Thoracic aorta (tissue), 2 donors: ENCODE results near the gene CD276. TPM values are rescaled to one million over a fixed set of nuclear protein-coding genes. Genes with fewer than 3 reads are reported as not detected.
A peak's percentile ranks its signal among the peaks of the same experiment; 100 is the strongest.

ENCODE experiments used
- ATAC-seq: fragments of 150-250 bp; one replicate; pipeline ENCODE4 v1.8.0; 2017; ENCODE audit warnings: low read depth; ENCODE audit not compliant: insufficient number of reproducible peaks, low FRiP score
- DNase-seq: peaks from one replicate; pipeline ENCODE4 v3.0.0-alpha.2; 2020; ENCODE audit warnings: low spot score
- H3K27ac ChIP-seq, 2 donors: fragments of 200-600 bp; sonication (generic); 1 replicate in 1 of 2; 2 replicates in 1 of 2; pipeline ENCODE4 v1.5.1; 2016; ENCODE audit warnings: mild to moderate bottlenecking in 2 of 2, moderate library complexity in 2 of 2
- H3K27me3 ChIP-seq: fragments of 200-600 bp; sonication (generic); replicated peaks from 2 replicates; pipeline ENCODE4 v1.6.0; 2016; ENCODE audit warnings: mild to moderate bottlenecking; ENCODE audit not compliant: insufficient read depth
- H3K36me3 ChIP-seq: fragments of 200-600 bp; sonication (generic); one replicate; pipeline ENCODE4 v1.5.1; 2016
- H3K4me1 ChIP-seq, 2 donors: fragments of 200-600 bp; sonication (generic); 1 replicate in 1 of 2; 2 replicates in 1 of 2; pipeline versions ENCODE4 v1.5.1 to v1.6.0; 2016; ENCODE audit warnings: low read depth in 2 of 2, mild to moderate bottlenecking in 1 of 2; ENCODE audit not compliant: control insufficient read depth in 1 of 2
- H3K4me3 ChIP-seq: fragments of 200-600 bp; sonication (generic); 2 replicates; pipeline ENCODE4 v1.5.1; 2016; ENCODE audit warnings: mild to moderate bottlenecking
- H3K9me3 ChIP-seq: fragments of 200-600 bp; sonication (generic); 2 replicates; pipeline ENCODE4 v1.5.1; 2016
- total RNA-seq, 2 donors: library from RNA; depleted of rRNA; stranded (reverse); fragments of >200 nt; gene quantifications; one replicate each; pipeline versions ENCODE4 v1.1.0 to v1.2.3, GENCODE V29; 2016
- TF ChIP-seq, protein P1 (sequence below): fragments of 200-600 bp; sonication (generic); IDR thresholded peaks from one replicate; pipeline ENCODE4 v1.5.1; 2019; ENCODE audit warnings: antibody characterized with exemption

CD276 gene
- total RNA-seq, 2 donors from 2014 or later, result 47.4 to 67.6 TPM

GRCh38 chr15:73674587-73674986 lies 9.6 kb upstream of the CD276 start:
- no peak for ATAC-seq
- TF ChIP-seq, protein P1, sequence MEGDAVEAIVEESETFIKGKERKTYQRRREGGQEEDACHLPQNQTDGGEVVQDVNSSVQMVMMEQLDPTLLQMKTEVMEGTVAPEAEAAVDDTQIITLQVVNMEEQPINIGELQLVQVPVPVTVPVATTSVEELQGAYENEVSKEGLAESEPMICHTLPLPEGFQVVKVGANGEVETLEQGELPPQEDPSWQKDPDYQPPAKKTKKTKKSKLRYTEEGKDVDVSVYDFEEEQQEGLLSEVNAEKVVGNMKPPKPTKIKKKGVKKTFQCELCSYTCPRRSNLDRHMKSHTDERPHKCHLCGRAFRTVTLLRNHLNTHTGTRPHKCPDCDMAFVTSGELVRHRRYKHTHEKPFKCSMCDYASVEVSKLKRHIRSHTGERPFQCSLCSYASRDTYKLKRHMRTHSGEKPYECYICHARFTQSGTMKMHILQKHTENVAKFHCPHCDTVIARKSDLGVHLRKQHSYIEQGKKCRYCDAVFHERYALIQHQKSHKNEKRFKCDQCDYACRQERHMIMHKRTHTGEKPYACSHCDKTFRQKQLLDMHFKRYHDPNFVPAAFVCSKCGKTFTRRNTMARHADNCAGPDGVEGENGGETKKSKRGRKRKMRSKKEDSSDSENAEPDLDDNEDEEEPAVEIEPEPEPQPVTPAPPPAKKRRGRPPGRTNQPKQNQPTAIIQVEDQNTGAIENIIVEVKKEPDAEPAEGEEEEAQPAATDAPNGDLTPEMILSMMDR, result no peak
- Histone ChIP-seq H3K36me3 (no peaks in the 10 kb centered on the region), H3K9me3 (no peaks in the 10 kb centered on the region), H3K27me3 (no peaks in the 10 kb centered on the region), H3K27ac (no peak overlapping the region), H3K4me3 (no peak overlapping the region), H3K4me1 (peaks cover 0 to 6% of the 10 kb centered on the region in 2 donors)
- no peak for DNase-seq

DNA sequence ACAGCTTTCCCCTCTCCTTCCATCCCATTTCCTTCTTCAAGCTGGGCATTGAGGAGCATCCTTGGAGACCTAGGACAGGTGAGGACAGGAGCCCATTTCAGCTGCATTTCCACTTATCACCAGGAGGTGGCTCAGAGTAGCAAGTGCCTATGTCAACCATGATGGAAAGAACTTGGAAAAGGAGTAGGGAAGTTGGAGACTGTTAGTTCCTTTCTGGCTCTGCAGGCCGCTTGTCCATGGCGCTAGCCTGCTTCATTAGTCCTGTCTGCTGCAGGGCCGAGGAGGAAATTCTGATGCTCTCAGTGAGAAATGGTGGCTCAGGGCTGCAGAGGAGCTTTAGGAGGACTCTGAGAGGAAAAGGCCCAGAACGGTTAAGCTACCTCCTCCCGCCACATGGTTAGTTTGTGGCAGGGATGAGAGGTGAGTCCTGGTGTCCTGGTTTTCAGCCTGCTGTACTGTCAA lies 7.0 kb upstream of the CD276 start:
- no peak overlapping the region for H3K4me3 ChIP-seq
- H3K27me3 ChIP-seq, result no peaks in the 10 kb centered on the region
- H3K36me3 ChIP-seq, result no peaks in the 10 kb centered on the region
- peaks cover 0 to 6% of the 10 kb centered on the region in 2 donors for H3K4me1 ChIP-seq
- DNase-seq (no peak), ATAC-seq (peak; percentile 84)
- H3K27ac ChIP-seq, result no peak overlapping the region
- TF ChIP-seq, protein P1, result peak; percentile 91
- H3K9me3 ChIP-seq, result no peaks in the 10 kb centered on the region

- H3K9me3 ChIP-seq, result no peaks in the 10 kb centered on the region
- H3K4me3 ChIP-seq, result no peak overlapping the region
- no peak for DNase-seq
- no peak for ATAC-seq
- H3K36me3 ChIP-seq, result no peaks in the 10 kb centered on the region
- peaks cover 0 to 6% of the 10 kb centered on the region in 2 donors for H3K4me1 ChIP-seq
- H3K27me3 ChIP-seq, result no peaks in the 10 kb centered on the region
- TF ChIP-seq, protein P1, result no peak
- no peak overlapping the region for H3K27ac ChIP-seq
These were observed 6.5 kb upstream of the CD276 start for GRCh38 chr15:73677733-73678132.

DNA sequence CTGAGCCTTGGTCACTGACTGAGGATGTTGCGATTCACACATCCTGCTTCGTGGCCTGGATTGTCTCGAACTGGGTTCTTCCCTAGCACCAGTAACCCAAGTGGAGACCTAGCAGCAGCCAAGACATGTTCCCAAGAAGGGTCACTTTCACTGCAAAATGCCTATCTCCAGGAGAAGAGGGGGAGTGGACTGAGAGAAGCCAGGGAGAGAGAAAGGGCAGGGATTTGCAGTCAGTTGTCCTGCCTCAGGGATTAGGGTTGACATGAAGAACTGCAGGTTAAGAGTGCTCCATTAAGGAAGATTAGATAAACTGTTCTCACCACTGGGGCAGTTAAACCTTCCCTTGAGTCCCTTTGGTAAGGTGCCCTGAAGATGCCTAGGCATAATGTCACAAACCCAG lies 5.7 kb upstream of the CD276 start:
- ATAC-seq (no peak), DNase-seq (no peak)
- Histone ChIP-seq H3K36me3 (no peaks in the 10 kb centered on the region), H3K27ac (no peak overlapping the region), H3K9me3 (no peaks in the 10 kb centered on the region), H3K27me3 (no peaks in the 10 kb centered on the region), H3K4me3 (no peak overlapping the region), H3K4me1 (peaks cover 0 to 6% of the 10 kb centered on the region in 2 donors)
- TF ChIP-seq, protein P1, result no peak

DNA sequence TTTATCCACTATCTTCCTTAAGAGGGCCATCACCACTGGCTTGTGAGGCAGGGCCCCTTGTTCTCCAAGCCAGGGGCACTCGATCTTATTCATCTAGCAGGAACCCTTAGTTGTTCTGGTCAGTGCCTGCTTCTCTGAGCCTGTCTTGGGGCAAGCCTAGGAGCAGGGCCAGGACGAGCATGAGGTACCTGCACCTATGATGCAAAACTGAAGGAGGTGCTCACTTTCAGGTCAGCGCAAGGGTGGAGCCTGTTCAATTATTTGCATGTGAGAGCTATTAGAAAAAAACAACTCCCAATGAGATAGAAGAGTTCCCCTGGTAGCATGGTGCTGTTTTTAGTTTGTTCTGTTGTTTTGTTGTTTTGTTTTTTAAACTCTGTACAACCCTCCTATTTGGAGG lies 5.0 kb upstream of the CD276 start:
- Histone ChIP-seq H3K27ac (no peak overlapping the region), H3K4me1 (peaks cover 0 to 6% of the 10 kb centered on the region in 2 donors), H3K4me3 (no peak overlapping the region), H3K27me3 (no peaks in the 10 kb centered on the region), H3K9me3 (no peaks in the 10 kb centered on the region), H3K36me3 (no peaks in the 10 kb centered on the region)
- TF ChIP-seq, protein P1, result no peak
- ATAC-seq (no peak), DNase-seq (no peak)
